Fibroblast of peridontal ligament (primary cell): Measurements from ENCODE around the gene YDJC.
"Not testable (repeated sequence)": the region's sequence is repeated elsewhere in the genome, so short reads cannot be mapped to it uniquely, and the experiment has no call there.

Source experiments
- DNase-seq: peaks from one replicate; pipeline ENCODE4 v3.0.0-alpha.2; 2010; ENCODE audit errors: extremely low read depth

YDJC gene, protein sequence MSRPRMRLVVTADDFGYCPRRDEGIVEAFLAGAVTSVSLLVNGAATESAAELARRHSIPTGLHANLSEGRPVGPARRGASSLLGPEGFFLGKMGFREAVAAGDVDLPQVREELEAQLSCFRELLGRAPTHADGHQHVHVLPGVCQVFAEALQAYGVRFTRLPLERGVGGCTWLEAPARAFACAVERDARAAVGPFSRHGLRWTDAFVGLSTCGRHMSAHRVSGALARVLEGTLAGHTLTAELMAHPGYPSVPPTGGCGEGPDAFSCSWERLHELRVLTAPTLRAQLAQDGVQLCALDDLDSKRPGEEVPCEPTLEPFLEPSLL

DNA sequence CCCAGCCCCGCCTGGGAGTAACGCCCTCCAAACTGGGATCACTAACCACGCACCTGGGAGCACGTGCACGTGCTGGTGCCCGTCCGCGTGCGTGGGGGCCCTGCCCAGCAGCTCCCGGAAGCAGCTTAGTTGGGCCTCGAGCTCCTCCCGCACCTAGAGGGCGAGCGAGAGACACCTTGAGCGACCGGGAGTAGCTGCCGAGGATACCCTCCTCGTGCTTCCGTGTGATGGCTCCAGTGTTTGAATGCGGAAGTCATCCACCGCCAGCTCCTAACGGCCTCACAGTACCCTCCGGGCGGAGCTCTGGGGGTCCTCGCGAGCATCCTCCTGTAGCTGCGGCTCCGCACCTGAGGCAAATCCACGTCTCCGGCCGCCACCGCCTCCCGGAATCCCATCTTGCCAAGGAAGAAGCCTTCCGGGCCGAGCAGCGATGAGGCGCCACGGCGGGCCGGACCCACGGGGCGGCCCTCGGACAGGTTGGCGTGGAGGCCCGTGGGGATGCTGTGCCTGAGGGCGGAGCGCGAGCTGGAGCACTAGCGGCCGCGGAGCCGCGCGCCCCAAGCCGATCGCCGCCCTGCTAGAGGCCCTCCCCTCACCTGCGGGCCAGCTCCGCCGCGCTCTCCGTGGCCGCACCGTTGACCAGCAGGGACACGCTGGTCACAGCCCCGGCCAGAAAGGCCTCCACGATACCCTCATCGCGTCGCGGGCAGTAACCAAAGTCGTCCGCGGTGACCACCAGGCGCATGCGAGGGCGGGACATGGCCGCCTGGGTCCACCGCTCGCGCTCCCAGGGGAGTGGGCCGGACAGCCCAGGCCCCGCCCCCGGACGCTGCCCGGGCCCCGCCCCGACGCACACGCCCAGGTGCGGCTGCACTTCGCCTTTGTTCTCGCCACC, at the start of gene YDJC:
Gene YDJC, minus strand, starts transcription at position 768 of the 895 bp plus-strand sequence. Its CDS starts 8 bp downstream, at position 760.
- DNase-seq, result peak; percentile 85

DNA sequence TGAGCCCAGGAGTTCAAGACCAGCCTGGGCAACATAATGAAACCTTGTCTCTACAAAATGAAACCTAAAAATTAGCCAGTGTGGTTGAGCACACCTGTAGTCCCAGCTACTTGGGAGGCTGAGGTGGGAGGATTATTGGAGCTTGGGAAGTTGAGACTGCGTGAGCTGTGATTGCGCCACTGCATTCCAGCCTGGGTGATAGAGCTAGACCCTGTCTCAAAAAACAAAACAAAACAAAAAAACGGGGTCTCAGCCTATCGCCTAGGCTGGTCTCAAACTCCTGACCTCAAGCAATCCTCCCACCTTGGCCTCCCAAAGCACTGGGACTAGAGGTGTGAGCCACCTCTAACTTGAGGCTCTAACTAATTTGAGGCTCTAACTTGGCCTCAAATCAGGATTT, 49.6 kb upstream of the YDJC start:
- no peak for DNase-seq

DNA sequence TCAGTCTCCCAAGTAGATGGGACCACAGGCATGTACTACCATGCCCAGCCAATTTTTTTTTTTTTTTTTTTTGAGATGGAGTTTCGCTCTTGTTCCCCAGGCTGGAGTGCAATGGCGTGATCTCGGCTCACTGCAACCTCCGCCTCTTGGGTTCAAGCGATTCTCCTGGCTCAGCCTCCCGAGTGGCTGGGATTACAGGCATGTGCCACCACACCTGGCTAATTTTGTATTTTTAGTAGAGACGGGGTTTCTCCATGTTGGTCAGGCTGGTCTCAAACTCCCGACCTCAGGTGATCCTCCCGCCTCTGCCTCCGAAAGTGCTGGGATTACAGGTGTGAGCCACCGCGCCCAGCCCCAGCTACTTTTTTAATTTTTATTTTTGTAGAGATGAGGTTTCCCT, 49.0 kb upstream of the YDJC start:
- not testable (repeated sequence) for DNase-seq

DNA sequence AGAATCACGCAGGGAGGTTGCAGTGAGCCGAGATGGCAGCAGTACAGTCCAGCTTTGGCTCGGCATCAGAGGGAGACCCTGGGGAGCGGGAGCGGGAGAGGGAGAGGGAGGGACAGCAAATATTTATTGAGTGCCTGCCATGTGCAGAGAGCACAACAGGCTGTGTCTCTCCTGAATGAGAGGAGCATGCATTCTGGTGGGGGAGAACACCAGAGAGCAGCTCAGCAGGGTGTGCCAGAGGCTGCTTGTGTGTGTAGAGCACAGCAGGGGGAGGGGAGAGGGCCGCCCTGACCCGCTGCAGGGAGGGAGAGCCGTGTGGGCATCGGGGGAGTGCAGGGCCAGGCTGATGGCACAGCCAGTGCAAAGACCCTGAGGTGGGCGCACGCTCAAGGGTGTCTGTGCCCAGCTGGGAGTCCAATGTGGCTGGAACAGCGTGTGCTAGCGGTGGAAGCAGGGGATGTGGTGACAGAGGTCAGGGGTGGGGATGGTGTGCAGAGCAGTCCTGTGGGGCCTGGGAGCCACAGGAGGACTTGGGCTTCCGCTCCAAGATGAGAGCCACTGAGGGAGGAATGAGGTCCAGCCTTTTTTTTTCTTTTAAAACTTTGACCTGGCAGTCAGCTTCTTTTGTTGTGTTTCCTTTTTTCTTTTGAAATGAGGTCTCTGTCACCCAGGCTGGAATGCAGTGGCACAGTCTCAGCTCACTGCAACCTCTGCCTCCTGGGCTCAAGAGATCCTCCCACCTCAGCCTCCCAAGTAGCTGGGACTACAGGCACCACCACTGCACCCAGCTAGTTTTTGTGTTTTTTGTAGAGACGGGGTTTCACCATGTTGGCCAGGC, 48.0 kb upstream of the YDJC start:
- DNase-seq, result no peak

DNA sequence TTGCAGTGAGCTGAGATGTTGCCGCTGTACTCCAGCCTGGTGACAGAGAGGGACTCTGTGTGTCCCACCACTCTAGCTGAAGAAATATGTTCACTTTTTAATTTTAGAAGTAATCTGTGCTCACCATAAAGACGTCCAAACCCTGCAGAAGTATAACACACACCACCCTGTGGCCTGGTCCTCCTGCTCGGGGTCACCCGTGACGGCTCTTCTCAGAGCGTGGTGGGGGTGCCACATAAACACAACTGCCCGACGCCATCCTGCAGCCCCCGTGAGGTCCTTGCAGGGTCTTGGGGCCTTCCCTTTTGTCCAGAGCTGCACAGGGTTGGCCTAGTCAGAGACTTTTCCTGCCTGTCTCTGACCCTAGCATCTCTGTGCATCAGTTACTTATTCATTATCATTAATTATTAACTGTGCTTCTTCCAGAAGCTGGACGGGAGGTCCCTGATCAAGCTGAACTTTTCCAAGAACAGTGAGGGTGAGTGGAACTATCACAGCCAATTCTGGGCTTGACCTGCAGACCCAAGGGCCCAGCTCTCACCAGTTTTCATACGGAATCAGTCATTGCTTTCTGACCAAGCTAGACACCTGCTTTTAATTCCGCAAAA, 44.9 kb upstream of the YDJC start:
- DNase-seq, result no peak

DNA sequence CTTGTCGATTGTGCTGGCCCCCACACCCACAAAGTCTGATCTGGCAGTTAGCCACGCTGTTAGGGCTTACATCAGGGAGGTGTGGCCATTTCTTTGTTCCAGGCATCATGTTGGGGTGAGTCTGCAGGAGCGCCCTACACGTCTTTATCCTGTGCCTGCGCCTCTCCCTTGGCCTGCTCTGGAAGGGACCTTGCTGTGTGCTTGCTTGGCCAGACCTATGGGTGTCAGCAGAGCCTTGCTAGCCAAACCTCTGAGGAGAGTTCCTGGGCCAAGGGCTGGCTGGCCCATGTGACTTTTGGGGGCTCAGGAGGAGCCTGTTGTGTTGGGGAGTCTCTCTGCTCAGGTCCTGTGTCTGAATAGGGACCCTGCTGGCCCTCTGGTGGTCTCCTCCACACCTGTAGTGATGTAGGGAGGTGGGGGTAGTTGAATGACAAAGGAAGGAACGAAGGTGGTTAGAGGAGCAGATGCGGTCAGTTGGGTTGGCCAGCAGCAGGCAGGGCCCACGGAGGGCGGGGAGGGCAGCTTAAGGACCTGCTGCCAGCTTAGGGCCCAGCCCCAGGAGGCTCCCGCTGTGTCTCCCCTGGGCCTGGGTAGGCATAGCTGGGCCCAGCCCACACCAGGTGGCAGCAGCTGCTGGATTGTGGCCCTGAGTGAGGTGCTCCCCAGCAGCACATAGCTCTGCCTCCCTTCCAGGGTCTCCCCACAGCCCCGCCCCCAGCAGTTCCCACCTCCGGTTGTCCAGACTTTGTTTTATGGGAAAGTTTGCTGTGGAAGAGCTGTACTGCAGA, 43.9 kb upstream of the YDJC start:
- no peak for DNase-seq

DNA sequence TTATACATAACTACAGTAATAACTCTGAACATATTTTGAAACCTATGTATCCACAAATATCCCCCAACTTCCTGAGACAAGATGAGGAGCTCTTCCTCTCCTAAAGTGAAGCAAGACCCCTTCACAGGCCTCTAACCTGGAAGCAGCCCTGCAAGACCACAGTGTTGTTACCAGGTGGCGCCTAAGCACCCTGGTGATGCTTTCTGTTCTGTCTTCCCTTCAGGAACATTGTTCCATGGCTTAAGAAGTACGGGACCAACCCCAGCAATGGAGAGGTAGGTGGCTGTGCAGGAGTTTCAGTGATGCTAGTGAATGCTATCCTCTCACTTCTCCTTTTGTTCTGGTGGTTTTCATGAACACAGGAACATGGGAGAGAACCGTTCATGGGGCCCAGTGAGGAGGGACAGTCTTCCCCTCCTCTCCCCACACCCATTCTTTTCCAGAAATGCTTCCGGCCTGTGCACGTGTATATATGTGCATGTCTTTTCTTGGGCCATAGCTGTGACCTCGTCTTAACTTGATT, 42.3 kb upstream of the YDJC start:
- no peak for DNase-seq

DNA sequence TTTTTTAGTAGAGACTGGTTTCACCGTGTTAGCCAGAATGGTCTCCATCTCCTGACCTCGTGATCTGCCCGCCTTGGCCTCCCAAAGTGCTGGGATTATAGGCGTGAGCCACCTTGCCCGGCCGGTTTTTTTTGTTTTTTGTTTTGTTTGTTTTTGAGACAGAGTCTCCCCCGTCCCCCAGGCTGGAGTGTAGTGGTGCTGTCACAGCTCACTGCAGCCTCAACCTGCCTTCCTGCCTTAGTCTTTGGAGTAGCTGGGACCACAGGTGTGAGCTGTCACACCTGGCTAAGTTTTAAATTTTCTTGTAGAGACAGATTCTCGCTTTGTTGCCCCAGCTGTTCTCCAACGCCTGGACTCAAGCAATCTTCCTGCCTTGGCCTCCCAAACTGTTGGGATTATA, 39.2 kb upstream of the YDJC start:
- DNase-seq, result no peak

DNA sequence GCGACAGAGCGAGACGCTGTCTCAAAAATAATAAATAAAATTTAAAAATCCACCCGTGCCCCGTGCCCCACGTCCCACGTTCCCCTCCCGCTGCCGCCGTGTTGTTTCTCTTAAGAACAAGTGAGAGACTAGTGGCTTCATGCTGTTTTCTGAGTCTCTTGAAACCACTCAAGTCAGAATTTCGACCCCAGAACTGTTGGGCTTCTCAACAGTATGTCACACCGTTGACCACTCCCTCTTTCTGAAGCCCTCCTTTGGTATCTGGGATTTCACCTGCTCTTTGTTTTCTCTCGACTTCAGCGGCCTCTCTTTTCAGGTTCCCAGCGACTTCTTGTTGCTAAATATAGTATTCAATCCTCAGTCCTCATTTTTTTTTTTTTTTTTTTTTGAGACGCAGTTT, 37.0 kb upstream of the YDJC start:
- no peak for DNase-seq

DNA sequence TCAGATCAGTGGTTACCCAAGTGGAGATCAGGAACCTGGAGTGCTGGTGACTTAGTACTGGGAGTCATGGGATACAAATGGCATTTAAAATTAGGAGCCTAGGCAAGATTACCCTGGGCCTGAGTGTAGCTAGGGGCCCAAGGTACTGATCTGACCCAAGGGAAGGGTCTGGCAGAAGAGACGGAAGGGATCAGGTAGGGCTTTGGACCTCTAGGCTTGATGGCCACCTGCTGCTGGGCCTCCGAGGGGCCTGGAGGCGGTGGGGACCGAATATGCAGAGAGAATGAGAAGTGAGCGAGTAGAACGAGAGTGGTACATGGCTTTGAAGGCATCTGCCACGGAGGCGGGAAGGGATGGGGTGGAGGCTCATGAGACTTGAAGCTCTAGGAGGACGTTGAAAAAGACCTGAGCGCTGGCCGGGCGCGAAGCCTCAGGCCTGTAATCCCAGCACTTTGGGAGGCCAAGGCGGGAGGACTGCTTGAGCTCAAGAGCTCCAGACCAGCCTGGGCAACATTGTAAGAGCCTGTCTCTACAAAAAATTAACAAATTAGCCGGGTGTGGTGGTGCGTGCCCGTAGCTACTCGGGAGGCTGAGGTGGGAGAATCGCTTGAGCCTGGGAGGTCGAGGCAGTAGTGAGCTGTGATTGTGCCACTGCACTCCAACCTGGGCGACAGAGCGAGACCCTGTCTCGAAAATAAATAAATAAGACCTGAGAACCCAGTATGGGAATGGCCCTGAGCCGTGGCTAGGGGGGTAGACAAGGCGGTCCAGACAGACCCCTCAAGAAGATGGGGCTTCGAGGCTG, 35.4 kb upstream of the YDJC start:
- no peak for DNase-seq

DNA sequence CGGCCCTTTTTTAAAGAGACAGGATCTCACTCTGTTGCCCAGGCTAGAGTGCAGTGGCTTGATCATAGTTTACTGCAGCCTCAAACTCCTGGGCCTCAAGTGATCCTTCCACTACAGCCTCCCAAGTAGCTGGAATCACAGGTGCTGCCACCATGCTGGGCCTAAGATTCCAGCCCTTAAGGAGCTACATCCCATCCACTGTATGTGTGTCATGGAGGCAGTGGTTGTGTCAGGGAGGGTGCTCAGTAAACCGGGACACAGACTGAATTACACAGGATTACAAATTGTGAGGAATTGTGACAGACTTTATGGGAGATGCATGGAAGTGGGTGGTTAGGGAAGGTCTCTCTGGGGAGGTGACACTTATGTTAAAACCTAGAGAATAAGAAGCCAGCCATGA, 33.9 kb upstream of the YDJC start:
- DNase-seq, result no peak

DNA sequence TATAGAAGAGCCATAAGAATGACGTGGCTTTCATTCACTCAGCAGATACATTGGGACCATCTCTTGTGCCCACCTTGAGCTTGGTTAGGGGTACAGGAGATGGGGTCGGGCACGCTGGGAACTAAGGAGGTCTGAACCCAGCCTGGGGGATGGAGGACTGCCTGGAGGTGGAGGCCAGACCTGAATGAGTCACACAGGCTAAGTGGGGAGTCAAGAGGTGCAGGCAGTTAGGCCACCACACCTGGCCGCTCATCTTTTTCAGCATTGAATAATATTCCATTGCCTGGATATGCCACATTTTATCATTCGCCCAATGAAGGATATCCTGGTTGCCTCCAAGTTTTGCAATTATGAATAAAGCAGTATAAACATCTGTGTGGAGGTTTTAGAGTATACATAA, 32.2 kb upstream of the YDJC start:
- no peak for DNase-seq

DNA sequence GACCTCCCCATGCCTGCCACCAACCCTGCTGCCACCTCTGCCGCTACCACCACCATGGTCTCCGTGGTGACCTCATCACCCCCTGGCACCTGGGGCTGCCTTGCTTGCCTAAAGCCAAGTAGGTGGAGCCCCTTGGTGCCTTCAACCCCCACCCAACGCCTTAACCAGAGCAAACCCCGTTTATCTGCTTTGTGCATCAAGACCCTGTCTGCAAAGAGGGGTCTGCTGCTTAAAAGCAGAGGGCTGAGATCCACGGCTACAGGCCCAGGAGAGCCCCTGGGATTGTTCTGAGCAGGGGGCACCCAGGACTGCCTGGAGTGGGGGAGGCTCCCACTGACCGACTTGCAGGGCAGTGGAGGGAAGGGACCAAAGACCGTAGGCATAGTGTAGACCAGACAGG, 31.1 kb upstream of the YDJC start:
- no peak for DNase-seq

DNA sequence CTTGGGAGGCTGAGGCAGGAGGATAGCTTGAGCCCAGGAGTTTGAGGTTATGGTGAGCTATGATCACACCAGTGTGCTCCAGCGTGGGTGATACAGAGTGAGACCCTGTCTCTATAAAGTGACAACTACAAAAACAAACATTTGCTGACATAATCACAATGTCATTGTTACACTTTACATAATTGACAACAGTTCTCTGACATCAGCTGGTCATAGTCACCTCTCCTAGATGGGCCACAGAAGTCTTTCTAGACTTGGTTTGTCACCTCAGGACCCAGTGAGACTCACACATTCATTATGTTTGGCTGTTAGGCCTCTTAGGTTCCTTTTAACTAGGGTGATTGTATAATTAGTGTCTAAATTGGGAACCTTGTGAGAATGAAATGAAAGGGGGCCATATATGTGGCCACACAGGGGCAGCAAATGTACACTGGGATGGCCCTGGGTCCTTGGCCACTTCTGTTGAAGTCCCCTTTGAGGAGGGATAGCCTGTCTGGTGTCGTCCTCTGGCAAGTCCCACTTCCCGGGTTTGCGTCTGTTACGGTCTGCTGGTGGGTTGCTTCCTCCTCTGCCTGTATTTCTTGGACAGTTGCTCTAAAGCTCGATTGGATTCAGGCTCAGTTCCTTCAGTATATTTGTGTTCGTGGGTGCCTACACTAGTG, 30.2 kb upstream of the YDJC start:
- no peak for DNase-seq

DNA sequence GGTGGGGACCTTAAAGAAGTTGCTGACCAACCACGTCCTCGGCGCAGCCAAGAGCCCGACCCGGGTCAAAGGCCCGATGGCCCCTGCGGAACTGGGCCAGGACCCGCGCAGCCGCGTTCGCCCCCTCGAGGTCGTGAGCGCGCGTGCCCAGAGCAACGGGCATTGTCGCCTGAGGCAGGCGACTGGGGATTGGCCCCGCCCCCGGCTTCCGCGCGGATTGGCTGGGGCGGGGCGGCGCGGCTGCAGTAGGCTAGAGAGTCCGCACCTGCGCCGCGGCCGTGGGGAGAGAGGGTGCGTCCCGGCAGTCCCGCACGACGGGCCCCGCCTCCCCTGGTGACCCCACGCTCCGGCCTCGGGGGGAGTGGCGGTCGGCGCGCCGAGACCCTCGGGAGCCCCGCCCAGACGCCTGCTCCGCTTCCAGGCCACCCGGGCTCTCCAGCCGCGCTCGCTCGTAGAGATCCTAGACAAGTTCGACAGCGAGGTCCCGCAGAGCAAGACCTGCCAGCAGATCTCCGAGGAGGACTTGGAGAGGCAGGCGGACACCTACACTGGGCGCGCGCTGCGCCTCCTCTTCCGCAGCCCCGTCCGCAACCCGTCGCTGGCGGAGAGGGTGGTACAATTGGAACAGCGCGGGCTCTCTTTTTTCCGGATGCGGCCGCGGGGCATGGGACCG, 27.7 kb upstream of the YDJC start:
- no peak for DNase-seq

DNA sequence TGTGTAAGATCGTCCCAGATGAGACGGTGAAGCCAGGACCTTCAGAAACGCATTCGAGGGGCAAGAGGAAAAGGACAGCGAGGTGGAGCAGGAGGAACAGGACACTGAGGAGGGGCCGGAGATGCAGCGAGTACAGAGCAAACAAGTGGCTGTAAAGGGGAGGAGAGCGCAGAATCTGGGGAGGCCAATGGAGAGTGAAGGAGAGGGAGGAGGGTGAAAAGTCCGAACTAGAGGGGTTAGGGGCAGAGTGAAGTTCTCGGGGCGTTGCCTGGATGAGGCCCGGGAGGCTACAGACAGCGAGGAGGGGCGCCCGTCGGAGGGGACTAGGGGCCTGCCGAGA, 27.2 kb upstream of the YDJC start:
- no peak for DNase-seq

DNA sequence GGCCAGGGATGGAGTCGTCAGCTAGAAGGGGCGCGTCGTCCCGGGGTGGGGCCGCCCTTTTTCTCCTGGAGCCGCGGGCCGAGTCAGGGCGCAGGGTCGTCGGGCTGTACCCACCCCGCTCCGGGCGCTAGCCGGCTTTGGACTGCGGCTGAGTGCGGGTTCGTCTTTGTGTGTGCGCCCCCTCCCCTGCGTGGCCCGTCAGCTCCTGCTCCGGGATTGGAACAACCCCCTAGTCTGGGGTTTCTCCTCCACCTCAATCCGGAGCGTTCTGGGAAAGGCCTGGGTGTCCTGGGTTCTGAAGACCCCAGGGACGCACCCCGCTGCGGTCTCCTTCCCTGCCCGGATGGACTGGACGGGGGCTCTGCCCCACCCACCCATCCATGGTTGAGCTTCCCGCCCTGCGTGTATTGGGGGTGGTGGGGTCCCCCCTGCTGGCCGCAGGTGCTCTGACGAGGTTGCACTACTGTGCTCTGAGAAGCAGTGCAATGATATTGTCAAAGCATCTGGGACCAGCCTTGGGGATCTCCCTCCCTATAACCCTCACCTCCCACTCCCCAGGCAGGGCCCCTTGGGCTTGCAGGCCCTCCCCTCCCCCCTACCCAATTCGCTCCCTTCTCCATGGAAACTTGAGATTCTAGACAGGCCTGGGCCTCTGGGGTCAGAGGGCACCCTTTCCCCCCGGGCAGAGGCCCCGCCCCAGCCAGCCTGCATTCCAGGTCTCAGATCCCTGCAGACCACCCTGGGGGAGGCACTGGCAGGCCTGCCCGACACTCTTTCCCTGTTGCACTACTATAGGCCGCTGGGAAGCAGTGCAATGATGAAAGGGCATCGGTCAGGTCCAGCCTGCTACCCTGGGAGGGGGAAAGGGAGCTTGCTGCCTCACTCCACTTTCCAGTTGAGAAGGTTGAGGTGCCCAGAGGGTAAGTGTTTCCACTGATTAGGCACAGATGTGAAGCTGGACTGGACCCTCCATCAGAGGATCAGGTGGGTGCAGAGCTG, 23.0 kb upstream of the YDJC start:
- DNase-seq, result no peak
